ENCODE data around the gene PGK1. TPM values are rescaled to one million over a fixed set of nuclear protein-coding genes. Genes with fewer than 3 reads are reported as not detected.
"Not testable (repeated sequence)": the region's sequence is repeated elsewhere in the genome, so short reads cannot be mapped to it uniquely, and the experiment has no call there.

The PGK1 gene
- polyA plus RNA-seq, 3 donors: 388 to 454 (median 416) TPM

GRCh38 chrX:78104447-78105176, 564 bp downstream of the PGK1 start:
- peak in 4 of 11 donors; percentile 9 to 23 (median 14) for DNase-seq (ENCODE audit: extremely low read depth in 1 of 11, low read depth in 9 of 11, low spot score in 4 of 11)

DNA sequence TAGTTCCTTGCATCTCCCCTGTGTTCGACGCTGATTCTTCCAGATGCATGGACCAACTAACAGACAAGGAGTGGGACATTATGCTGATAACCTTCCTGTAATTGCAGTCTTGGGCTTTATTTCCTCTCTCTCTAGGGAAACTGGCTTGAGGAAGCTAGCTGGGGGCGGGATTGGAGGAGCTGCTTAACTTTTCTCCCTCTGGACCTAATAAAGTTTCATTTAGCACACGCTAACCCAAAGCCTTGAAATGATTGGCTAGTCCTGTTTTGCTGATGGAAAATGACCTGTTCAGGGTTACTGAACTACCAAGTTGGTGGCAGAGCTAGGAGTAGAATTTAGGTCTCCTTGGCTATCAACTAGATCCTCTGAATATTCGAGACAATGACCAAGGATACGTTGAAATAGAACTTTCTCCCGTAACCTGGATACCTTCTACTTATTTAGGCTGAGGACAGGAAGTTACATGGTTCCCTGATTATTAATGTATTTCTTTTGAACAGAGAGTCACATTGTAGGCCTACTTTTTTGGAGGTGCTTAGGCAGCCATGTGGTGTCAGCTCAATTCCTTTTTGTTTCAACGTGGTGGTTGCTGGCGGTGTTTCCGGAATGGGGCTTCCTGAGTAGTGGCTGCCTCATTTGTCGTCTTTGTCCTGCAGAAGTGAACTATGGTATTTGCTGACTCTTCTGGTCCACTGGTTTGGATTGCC, 2.0 kb downstream of the PGK1 start:
- no peak for DNase-seq (ENCODE audit: extremely low read depth in 1 of 11, low read depth in 9 of 11, low spot score in 4 of 11)

DNA sequence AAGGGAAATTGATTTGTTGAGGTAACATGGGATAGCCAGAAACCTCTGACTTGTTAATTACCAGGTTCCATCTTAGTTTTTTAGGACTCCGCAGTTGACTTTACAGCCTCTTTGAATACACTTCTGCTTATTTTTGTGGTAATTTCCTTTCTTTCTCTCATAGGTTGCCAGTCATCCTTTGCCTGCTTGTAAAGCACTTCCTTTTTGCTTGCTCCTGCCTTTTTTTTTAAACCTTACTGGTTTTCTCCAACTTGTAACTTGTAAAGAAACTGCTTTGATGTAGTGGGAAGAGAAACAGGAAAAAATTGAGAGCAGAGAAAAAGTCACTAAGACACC, 2.6 kb downstream of the PGK1 start:
- DNase-seq (ENCODE audit: extremely low read depth in 1 of 11, low read depth in 9 of 11, low spot score in 4 of 11): no peak

DNA sequence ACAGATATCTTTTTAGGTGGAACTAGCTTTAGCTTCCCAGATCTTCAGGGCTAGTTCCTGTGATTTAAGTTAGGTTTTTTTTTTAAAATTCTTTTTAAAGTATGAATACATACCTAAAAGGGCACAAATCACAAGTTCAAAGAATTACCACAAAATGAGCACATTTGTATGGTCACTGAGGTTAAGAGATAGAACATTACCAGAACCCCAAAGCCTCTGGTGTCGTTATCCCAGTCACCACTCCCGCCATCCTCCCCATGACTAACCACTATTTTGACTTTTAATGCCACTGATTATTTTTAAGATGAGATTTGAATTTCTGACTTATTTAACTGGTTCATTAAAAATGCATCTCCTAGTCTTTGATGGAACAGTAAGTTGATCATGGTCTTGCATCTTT, 5.4 kb downstream of the PGK1 start:
- no peak for DNase-seq (ENCODE audit: extremely low read depth in 1 of 11, low read depth in 9 of 11, low spot score in 4 of 11)

DNA sequence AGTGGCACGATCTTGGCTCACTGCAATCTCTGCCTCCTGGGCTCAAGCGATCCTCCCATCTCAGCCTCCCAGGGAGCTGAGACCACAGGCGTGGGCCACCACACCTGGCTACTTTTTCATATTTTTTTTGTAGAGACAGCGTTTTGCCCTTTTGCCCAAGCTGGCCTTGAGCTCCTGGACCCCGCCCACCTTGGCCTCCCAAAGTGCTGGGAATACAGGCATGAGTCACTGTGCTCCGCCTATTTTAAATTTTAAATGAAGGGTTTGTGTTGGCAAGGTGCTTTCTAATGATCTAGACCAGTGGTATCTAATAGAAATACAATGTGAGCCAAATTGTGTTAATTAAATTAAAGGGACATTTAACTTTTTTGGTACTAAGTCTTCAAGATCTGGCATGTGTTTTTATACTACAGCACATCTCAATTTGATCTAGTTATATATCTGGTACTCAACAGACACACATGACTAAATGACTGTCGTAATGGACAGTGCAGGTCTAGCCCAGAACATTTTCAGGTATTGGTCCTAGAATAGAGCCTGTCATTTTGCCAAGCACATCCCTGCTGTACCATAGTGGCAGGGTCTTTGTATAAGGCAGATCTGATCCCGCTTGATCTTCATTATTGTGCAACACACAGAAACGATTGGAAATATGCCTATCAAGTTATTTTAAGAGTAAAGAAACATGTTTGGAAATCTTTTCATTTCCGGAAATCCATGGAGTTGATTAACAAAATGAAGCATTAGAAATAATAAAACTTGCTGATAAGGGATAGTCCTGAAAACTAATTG, 7.3 kb downstream of the PGK1 start:
- DNase-seq (ENCODE audit: extremely low read depth in 1 of 11, low read depth in 9 of 11, low spot score in 4 of 11): no peak

- no peak for DNase-seq (ENCODE audit: extremely low read depth in 1 of 11, low read depth in 9 of 11, low spot score in 4 of 11)
Observed at GRCh38 chrX:78116365-78116764, 12.3 kb downstream of the PGK1 start.

GRCh38 chrX:78116766-78117165, 12.7 kb downstream of the PGK1 start:
- no peak for DNase-seq (ENCODE audit: extremely low read depth in 1 of 11, low read depth in 9 of 11, low spot score in 4 of 11)

- no peak for DNase-seq (ENCODE audit: extremely low read depth in 1 of 11, low read depth in 9 of 11, low spot score in 4 of 11)
Observed at GRCh38 chrX:78118628-78119027, 14.6 kb downstream of the PGK1 start.

GRCh38 chrX:78119521-78120227, 15.6 kb downstream of the PGK1 start:
- DNase-seq (ENCODE audit: extremely low read depth in 1 of 11, low read depth in 9 of 11, low spot score in 4 of 11): no peak

DNA sequence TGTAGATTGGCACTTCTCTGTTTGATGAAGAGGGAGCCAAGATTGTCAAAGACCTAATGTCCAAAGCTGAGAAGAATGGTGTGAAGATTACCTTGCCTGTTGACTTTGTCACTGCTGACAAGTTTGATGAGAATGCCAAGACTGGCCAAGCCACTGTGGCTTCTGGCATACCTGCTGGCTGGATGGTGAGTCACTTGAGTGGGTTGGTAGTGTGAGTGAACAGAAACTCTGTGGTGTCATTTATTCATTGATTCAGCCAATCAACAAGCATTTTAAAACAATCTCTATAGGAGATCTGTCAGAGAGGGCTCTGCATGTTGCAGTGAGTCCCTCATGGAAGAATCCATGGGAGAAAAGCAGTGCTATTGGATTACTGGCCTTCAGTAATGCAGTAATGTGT, 19.1 kb downstream of the PGK1 start:
- no peak for DNase-seq (ENCODE audit: extremely low read depth in 1 of 11, low read depth in 9 of 11, low spot score in 4 of 11)

DNA sequence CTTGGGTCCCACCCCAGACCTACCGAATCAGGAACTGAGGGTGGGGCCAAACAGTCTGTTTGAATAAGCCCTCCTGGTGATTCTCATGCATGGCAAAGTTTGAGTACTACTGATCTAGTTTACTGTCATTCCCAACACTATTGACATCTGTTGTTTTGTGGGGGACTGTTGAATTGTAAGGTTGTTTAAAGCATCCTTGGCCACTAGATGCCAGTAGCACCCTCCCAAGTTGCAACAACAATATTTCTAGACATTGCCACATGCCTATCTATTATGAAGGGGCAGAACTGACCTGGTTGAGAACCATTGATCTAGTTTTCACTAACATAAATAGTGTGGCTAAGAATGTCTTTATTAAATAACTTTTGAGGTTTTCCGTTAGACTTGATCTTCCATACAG, 20.3 kb downstream of the PGK1 start:
- DNase-seq (ENCODE audit: extremely low read depth in 1 of 11, low read depth in 9 of 11, low spot score in 4 of 11): no peak

DNA sequence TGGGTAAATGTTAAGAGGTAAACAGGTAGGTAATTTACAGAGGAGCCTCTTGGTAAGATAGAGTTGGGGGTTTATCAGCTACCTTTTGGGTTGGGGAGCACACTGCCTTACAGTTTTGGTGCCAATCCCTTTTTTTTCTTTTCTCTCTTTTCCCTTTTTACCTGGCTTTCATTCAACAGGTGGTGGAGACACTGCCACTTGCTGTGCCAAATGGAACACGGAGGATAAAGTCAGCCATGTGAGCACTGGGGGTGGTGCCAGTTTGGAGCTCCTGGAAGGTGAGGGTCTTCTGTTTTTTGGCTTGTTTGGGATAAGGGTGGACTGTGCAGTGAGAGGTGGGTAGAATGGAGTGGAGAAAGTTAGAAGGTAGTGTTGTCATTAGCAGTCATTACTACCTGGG, 21.1 kb downstream of the PGK1 start:
- DNase-seq (ENCODE audit: extremely low read depth in 1 of 11, low read depth in 9 of 11, low spot score in 4 of 11): no peak

GRCh38 chrX:78125781-78126180, 21.7 kb downstream of the PGK1 start:
- DNase-seq (ENCODE audit: extremely low read depth in 1 of 11, low read depth in 9 of 11, low spot score in 4 of 11): not testable (repeated sequence)

DNA sequence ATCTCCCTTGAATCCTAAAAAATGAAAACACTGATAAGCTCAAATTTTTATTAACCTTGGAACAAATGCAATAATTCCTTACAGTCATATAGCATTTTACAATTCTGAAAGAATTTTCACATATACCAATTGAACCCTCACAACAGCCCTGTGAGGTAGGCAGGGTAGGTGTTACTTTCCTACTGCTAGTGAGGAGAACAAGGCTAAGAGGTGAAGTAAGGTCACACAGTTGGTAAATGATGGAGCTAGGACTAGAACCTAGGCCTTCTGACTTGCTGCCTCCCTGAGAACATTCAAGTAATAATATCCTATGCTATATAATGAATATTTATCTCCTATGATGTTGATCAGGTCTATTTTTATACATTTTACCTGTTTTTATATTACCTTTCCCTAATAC, 25.7 kb downstream of the PGK1 start:
- DNase-seq (ENCODE audit: extremely low read depth in 1 of 11, low read depth in 9 of 11, low spot score in 4 of 11): no peak

DNA sequence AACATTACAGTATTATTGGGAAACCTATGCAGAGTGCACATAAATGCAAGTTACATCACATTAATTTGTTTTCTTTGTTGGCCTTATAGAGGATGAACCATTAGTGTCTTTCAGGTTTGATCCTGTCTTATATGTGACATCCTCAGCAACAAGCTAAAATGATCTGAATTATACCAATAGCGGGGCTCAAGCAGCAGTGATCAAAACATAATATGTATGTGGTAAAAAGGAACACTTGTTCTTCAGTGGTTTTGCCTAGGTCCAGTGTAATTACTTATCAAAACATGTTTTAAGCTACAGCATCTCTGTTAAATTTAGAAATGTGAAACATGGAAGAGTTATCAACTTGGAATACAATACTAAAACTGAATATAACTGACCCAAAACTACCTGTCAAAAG, 26.3 kb downstream of the PGK1 start:
- no peak for DNase-seq (ENCODE audit: extremely low read depth in 1 of 11, low read depth in 9 of 11, low spot score in 4 of 11)

DNA sequence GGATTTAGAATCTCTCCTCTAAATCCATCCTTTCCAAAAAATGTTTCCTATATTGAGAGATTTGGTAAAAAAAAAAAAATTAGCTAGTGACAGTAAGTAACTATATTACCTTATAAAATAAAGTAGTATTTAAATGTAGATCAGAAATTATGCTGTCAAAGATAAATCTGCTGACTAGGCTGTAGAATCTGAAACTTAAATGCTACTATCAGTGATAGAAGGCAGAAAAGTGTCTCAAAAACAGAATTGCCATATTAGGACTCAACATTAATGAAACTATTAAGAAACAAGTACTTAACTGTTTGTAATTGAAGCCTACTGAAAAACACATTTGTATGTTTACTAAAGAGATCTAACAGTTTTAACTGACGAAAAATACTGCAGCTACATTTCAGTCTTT, 27.1 kb downstream of the PGK1 start:
- no peak for DNase-seq (ENCODE audit: extremely low read depth in 1 of 11, low read depth in 9 of 11, low spot score in 4 of 11)

DNA sequence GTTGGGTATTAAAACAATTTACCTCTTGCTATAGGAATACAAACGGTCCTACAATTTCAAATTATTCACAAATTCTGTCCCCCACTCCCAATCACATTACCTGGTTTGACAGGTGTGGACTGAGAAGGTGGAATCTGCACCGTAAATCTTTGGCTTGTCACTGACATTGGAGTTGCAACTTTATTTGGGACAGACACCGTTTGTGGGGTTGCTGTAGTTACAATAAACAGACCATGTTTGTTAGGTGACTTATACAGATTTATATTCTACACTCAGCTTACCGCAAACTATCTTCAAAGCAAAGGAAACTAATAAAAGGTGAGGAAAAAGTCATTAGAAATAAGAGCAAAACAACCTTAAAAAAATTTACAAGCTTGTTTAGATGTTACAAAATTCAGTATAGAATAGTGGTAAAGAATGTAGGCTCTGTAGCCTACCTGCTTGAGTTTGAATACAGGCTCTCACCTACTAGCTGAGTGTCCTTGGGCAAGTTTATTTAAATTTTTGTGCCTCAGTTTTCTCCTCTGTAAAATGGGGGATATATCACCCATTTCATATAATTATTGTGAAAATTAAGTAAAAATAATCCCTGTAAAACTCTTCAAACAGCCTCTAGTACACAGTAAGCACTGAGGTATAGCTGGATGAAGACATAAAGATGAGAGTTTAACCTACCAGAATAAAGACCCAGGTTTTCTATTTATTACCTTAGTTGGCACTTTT, 29.4 kb downstream of the PGK1 start:
- DNase-seq (ENCODE audit: extremely low read depth in 1 of 11, low read depth in 9 of 11, low spot score in 4 of 11): no peak

- peak; percentile 42 to 77 (median 67) for DNase-seq (ENCODE audit: extremely low read depth in 1 of 11, low read depth in 9 of 11, low spot score in 4 of 11)
Observed at GRCh38 chrX:78139160-78140123, 35.4 kb downstream of the PGK1 start, which contains the start of gene TAF9B. Gene TAF9B (minus strand): TSS chrX:78139650. CDS start chrX:78139611, 39 bp downstream.

Measured in renal cortex interstitium (tissue), 11 donors.